Left cardiac atrium (tissue), 4 donors: Measurements from ENCODE around the gene LIFR. TPM values are rescaled to one million over a fixed set of nuclear protein-coding genes. Genes with fewer than 3 reads are reported as not detected.
"Not testable (repeated sequence)": the region's sequence is repeated elsewhere in the genome, so short reads cannot be mapped to it uniquely, and the experiment has no call there.

Experiments used
- ATAC-seq, 2 donors: fragments of 200-7000 bp; cut with Tn5 transposase; one replicate each; pipeline ENCODE4 v1.9.1; 2020; ENCODE audit warnings: mild to moderate bottlenecking in 2 of 2, moderate library complexity in 2 of 2
- DNase-seq: peaks from one replicate; pipeline ENCODE4 v3.0.0-alpha.2; 2020
- intact Hi-C, 2 donors: fragments of 100-400 bp; cut with DNase I; formaldehyde crosslinking; loops; one replicate each; pipeline versions ENCODE4 v1.14.1 to v1.15.1; 2022 to 2023
- long read RNA-seq: library from polyadenylated mRNA; unstranded; transcript quantifications from one replicate; pipeline ENCODE4 v2.0.0, GENCODE V29; 2021
- total RNA-seq, 2 donors: library from RNA; stranded (reverse); fragmentation: NEBNext Ultra II Directional; extraction: Animal tissue kit (Norgen Biotek cat#: 25700); gene quantifications; one replicate each; pipeline ENCODE4 v1.2.1, GENCODE V29; 2021
- donor health status: DM: no; HTN: yes; CAD: no.
- donor health status: DM: no; HTN: yes; CAD: no; lungs with severe emphysema.
- donor health status: DM: yes; HTN: yes; CAD: no.
- donor health status: Dilated cardiomyopathy.

Gene LIFR
- total RNA-seq = 10 to 100 TPM; 59.7 to 68.9 TPM
- long read RNA-seq, partial matches to known transcripts = 14 of 16 reads
- long read RNA-seq, other reads (novel, unspliced or antisense) = 2 of 16 reads

DNA sequence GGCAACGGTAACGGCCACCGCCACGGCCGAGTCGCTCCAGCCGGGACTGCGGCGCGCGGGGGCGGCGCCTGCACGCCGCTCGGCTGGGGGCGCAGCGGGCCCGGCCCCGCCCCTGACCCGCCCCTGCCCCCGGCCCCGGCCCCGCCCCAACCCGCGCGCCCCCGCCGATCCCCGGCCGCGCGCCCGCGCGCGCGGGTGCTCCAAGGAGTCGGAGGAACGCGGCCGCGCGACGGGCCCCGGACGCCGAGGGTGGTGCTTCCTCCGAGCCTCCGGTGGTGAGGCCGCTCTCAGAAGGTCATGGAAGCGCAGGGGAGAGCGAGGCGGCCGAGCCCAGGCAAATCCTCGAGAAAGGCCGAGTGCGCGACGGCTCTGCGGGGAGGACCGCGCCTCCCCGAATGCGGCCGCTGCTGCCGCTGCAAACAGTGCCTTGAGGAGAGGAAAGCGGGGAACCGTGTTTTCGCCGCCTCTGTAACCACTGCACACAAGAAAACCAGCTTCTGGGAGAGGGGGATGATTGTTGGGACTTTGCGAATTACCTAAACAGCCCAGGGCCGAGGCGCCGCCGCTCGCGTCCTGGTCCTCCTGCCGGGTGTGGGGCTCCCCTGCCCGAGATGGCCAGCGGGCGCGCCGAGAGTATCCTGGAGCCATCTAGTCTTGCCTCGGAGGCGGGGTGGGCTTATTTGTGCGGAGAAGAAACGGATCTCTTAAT is at the start of gene LIFR:
LIFR (minus strand) TSS at position 48 of the 709 bp plus-strand sequence. CDS start 25,999 bp downstream, outside the sequence.
- DNase-seq (peak; percentile 87), ATAC-seq (peak; percentile 93 to 95)
- intact Hi-C loops = loop anchor here (10.0 kb wide), 3 partner anchors 108 to 248 kb away; no protein-coding TSS in a partner anchor

DNA sequence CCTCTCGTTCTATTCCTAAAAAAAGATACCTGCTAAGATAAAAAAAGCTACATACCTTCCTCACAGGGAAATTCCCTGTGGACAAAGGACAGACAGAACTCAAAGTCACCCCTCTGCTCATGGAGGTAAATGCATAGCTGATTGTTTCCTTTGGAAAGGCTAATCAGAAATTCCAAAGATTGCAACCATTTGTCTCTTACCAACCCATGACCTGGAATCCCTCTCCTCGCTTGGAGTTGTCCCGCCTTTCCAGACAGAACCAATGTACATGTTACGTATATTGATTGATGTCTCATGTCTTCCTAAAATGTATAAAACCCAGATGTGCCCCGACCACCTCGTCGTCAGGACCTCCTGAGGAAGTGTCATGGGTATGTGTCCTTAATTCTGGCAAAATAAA is 49.2 kb upstream of the LIFR start:
- ATAC-seq = no peak
- DNase-seq = no peak
- intact Hi-C loops = no loop called here

DNA sequence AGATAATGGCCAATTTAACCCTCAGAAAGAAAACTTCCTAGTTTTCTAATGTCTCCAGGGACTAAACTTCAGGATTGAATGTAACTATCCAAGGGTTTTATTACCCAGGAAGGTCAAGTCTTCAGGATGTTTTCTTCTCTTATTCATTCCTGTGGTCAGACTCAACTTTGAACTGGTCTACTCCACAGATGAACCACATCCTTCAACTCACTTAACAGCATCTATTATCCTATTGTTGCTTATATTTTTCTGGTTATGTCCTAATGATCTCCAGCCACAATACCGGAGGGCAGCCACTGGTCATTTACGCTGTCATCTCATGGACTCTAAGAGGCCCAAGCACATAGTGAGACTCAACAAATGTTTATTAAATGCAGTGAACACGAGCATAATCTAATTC is 47.2 kb upstream of the LIFR start:
- intact Hi-C loops = no loop called here

GRCh38 chr5:38602641-38603040 is 46.2 kb upstream of the LIFR start:
- DNase-seq (no peak), ATAC-seq (no peak)
- intact Hi-C loops = no loop called here

More for the DNA sequence above, 47.2 kb upstream of the LIFR start:
- DNase-seq = no peak
- ATAC-seq = no peak

DNA sequence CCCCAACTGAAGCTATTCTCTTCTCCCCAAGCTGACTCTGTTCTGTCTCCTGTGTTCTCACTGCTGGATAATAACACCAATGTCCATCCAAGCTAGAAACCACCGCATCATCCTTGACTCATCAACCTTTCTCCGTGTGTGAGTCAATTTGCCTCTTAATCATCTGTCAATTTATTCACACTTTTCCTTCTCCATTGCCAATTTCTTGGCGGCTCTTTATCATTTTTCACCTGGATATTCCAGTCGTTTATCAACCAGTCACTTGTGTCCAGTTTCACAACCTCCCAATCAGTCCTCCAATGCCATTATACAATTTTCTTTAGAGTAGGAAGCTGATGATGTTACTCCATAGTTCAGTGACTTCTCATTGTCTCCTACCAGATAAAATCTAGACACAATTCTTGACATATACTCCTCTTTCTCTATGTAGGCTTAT is 45.4 kb upstream of the LIFR start:
- DNase-seq = no peak
- peak in 1 of 2 donors; percentile 50 for ATAC-seq
- intact Hi-C loops = no loop called here

DNA sequence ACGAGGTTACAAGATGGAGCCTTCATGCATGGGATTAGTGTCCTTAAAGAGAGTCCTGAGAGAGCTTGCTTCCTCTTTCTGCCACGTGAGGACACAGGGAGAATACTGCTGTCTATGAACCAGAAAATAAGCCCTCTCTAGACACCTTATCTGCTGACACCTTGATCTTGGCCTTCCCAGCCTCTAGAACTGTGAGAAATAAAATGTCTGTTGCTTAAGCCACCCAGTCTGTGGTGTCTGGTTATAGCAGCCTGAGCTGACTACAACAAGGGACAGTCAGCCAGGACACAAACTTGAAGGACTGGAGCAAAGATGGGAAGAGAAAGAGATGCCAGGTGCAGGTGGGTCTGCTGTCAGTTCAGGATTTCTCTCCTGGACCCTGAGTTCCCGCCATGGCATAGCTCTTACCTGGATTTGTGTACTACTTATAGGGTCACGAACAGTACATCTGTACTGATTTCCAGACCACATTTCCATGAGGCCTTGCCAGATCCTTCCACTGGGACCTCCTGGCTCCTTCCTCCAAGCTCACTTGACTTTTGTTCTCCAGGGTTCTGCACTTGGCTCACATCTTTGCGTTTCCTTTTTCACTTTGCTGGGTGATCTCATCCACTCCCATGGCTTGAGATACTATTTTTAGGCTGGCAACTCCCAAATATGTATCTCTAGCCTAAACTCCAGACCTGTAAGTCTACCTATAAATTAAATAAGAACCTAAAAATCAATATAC is 44.9 kb upstream of the LIFR start:
- intact Hi-C loops = no loop called here
- ATAC-seq = peak; percentile 80 to 81
- no peak for DNase-seq

- DNase-seq = no peak
- no peak for ATAC-seq
- intact Hi-C loops = no loop called here
Observed at GRCh38 chr5:38600329-38601045, 44.0 kb upstream of the LIFR start.

GRCh38 chr5:38599751-38600150 is 43.3 kb upstream of the LIFR start:
- ATAC-seq, intact Hi-C loops, DNase-seq: not testable (repeated sequence)

GRCh38 chr5:38598994-38599617 is 42.7 kb upstream of the LIFR start:
- DNase-seq = no peak
- ATAC-seq = peak in 1 of 2 donors; percentile 58
- intact Hi-C loops = no loop called here

GRCh38 chr5:38598296-38598993 is 42.0 kb upstream of the LIFR start:
- no peak for DNase-seq
- intact Hi-C loops = no loop called here
- ATAC-seq = no peak

GRCh38 chr5:38596981-38597380 is 40.5 kb upstream of the LIFR start:
- DNase-seq (no peak), ATAC-seq (no peak)
- intact Hi-C loops = no loop called here

GRCh38 chr5:38595132-38595745 is 38.8 kb upstream of the LIFR start:
- intact Hi-C loops = no loop called here
- no peak for DNase-seq

GRCh38 chr5:38593959-38594358 is 37.5 kb upstream of the LIFR start:
- intact Hi-C loops = no loop called here
- no peak for ATAC-seq
- no peak for DNase-seq

More at GRCh38 chr5:38595132-38595745, 38.8 kb upstream of the LIFR start:
- no peak for ATAC-seq

DNA sequence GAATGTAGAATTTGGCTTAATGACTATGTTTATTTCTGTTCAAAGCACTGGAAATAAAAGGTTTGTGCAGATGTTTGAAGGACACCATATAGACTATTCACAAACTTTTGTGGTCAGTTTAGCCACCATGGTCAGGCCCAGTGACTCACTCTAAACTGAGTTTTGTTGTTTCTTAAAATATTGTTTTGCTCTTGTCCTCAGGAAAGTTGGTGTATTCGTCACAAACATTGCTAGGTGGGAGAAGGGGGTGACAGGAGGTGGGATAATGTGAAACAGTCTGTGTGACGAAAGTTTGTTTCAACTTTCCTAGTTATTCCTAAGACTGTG is 35.0 kb upstream of the LIFR start:
- ATAC-seq = no peak

DNA sequence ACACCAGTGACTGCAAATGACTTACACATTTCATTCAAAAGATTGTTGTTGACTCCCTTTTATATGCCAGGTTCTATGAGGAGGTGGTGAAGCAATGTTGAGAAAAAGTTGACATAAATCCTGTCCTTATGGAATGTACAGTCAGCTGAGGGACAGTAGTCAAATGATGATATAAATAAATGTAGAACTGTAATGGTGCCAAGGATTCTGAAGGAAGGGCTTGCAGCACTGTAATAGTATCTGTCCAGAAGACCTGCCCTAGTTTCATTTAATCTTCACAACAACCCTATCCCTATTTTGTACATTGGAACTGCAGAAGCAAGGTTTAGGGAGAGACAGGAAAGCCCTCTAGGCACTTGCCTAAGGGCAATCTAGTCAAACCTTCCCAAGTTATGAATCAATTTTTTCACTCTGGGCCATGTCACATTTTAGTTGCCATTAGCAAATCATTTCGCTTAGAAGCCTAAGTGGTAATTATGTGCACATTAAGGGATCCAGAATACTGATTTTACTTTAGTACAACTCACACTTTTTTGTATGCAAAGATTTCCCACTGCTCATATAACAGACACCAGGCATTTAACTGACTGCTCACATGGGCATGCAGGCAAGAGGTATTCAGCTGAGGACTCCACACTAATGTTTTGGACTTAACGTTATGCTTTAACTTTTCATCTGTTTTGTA is 34.5 kb upstream of the LIFR start:
- intact Hi-C loops = no loop called here
- DNase-seq (no peak), ATAC-seq (no peak)

More for the DNA sequence above, 35.0 kb upstream of the LIFR start:
- intact Hi-C loops = no loop called here
- no peak for DNase-seq

DNA sequence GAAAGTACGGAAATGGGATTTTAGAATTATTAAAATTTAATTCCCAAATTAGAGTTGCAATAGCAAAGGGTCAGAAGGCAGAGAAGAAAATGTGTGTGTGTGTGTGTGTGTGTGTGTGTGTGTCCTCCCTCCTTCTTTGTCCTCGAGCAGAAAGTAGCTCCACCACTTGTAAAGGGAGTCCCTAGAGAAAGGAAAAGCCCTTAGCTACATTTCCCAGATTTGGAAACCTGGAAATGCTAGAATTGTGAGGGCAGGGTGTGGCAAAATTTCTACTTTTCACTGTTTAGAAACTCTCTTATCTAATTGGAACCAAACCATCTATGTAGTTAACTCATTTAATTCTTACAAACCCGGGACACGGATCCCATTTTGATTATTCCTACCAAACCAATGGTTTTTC is 33.2 kb upstream of the LIFR start:
- DNase-seq = no peak
- intact Hi-C loops = no loop called here
- ATAC-seq = no peak

GRCh38 chr5:38585816-38586215 is 29.4 kb upstream of the LIFR start:
- DNase-seq = no peak
- no peak for ATAC-seq
- intact Hi-C loops = no loop called here

GRCh38 chr5:38583500-38583899 is 27.1 kb upstream of the LIFR start:
- DNase-seq (no peak), ATAC-seq (no peak)
- intact Hi-C loops = no loop called here
